ENCODE results near the gene SLITRK5. TPM values are rescaled to one million over a fixed set of nuclear protein-coding genes. Genes with fewer than 3 reads are reported as not detected.

The SLITRK5 gene
- polyA plus RNA-seq, 1 donor: 2.8 TPM

DNA sequence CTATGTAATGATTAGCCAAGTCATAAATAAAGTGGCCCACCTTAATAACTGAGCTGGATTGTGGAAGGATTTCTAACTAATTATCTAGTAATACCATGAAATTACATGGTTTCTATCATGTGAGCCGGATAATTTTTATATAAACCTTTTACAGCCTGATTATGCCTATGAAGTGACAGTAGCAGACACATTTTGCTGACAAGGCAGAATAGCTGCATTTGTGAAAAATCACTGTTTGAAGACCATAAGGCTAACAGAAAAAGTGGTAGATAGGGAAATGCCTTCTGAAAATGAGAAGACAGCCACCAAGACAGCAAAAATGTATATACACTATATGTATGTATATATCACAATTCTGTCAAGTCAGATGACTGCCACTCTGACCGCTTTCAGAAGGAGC is 27.1 kb downstream of the SLITRK5 start:
- no peak for DNase-seq

DNA sequence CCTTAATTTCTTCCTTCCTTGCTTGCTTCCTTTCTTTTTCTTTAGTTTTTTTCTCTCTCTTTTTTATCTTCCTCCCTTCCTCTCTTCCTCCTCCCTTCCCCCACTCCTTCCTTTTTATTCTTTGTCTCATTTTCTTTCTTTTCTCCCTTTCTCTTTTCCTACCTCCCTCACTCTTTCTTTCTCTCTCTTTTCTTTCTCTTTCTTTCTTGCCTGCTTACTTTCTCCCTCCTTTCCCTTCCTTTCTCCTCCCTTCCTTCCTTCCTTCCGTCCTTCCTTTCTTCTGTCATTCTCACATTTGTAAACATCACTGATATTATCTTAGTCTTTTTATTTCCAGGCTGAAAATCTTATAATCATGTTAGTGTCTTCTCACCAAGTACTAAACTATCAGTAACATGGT is 38.8 kb downstream of the SLITRK5 start:
- no peak for DNase-seq

DNA sequence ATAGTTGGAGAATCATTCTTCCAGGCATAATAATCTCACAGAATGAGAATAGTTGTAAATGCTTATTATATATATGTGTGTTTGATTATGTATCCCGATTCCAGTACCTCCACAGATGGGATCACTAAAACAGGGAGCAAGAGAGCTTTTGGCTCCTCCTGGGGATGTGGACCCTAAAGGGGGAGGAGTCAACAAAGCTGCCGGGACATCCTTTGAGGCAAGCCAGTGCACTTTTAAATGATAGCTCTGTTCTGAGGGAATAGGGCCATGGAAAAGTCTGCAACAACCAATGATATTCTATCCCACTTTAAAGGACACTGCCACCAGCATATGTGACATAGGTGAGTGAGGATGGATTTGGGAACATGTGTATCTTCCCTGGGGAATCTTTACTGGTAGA is 40.8 kb downstream of the SLITRK5 start:
- no peak for DNase-seq
